CD4-positive, alpha-beta T cell treated with Interferon alpha-2 for 1 hour (primary cell): Measurements from ENCODE around the gene UTS2B.

Source experiments
- DNase-seq, 2 donors: peaks; one replicate each; pipeline ENCODE4 v3.0.0-alpha.2; 2020 to 2022

UTS2B gene

DNA sequence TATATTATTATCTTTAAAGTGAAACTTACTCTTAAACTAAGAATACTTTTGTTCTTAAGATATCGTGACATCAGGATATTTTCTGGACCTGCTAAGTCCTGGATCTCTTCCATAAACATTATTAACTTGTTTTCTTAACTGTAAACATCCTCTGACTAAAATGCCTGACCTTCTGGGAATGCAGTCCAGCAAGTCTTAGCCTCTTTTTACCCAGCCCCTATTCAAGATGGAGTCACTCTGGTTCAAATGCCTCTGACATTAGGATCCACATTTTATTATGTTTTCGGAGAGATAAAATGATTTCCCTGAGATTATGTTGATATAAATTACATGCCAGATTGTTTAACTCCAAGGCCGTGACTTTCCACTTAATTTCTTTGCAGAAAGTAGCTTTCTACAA is 93.7 kb downstream of the UTS2B start:
- DNase-seq: no peak

DNA sequence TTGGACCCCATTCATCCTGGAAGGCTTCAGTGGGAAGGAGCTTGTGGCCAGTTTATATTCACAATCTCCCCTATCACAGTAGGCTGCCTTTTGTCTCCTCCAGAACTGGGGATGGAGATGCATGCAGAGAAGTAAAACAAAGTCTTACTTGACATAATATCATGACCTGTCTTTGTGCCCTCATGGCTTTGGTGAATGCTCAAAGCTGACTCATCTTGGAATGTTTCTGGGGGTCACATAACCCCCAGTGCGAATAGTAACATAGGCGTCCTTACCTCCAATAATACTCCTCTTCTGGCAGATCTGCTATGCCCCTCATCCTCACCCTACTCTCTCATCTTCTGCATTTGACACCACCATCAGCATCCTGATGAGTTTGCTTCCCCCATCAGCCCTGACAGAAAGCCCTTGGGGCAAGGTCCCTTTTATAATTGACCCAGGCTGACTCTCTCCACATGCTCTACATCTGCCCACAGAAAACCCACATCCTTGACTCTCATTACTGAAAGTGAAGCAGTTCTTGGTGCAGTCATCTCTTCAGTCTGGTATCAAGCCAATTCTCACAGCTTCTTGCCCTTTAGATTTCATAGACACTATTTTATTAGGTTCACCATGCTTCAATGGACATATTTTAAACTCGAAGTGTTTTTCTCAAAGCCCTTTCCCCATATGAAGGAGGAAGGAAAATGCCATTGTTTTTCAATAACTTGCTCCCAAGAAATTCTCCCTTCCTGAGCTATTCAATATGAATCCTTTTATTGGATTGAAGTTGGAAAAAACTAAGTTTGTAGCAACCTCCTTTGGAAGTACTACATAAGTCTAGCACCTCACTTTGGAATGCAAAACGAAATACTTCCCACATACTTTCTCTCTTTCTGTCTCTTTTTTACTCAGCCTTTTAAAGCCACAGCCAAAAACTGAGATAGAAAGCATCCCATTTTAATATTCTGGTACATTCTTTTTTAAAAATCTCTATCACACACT is 94.7 kb downstream of the UTS2B start:
- no peak for DNase-seq

DNA sequence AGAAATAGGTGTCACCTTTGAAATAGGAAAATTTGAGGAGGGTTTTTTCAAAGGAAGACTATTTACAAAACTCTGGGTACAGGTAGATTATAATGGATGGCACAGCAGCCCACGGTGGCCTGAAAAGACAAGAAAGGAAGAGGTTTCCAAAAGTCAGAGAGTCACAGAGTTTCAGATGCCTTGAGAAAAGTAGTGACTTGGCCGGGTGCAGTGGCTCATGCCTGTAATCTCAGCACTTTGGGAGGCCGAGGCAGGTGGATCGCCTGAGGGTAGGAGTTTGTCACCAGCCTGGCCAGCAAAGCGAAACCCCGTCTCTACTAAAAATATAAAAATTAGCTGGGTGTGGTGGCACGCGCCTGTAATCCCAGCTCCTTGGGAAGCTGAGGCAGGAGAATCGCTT is 96.1 kb downstream of the UTS2B start:
- DNase-seq: no peak

DNA sequence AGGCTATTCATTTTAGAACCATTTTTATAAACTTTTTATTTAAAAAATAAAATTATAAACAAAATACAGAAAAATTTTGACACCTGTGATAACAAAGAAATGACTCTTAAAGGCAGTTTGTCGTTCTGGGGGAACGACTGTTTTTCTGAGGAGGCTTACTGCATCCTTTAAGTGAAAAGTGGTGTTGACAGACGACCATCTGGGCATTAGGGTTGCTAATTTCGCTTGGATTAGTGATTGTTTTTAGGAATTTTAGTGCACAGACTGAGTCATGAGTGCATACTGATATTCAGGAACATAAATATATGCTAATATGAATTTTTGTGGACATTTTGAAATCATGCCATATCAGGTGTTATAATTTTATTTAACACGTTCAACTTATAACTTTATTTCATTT is 102.8 kb downstream of the UTS2B start:
- DNase-seq: no peak

DNA sequence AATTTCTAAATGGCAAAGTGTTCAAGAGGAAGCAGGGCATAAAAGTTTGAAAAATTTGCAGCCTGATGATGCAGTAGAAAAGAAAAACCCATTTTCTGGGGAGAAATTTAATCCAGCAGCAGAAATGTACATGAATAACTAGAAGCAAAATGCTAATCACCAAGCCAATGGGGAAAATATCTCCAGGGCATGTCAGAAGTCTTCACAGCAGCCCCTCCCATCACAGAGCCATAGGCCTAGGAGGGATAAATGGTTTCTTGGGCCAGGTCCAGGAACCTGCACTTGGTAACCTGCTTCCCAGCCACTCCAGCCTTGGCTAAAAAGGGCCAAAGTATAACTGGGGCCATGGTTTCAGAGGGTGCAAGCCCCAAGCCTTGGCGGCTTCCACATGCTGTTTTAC is 108.7 kb downstream of the UTS2B start:
- no peak for DNase-seq

DNA sequence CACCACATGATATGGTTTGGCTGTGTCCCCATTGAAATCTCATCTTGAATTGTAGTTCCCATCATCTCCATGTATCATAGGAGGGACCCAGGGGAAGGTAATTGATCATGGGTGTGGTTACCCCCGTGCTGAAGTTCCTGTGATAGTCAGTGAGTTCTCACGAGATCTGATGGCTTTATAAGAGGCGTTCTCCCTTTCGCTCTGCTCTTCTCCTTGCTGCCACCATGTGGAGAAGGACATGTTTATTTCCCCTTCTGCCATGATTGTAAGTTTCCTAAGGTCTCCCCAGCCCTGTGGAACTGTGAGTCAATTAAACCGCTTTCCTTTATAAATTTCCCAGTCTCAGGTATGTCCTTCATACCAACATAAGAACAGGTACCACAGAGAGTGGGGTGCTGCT is 109.4 kb downstream of the UTS2B start:
- DNase-seq: no peak

DNA sequence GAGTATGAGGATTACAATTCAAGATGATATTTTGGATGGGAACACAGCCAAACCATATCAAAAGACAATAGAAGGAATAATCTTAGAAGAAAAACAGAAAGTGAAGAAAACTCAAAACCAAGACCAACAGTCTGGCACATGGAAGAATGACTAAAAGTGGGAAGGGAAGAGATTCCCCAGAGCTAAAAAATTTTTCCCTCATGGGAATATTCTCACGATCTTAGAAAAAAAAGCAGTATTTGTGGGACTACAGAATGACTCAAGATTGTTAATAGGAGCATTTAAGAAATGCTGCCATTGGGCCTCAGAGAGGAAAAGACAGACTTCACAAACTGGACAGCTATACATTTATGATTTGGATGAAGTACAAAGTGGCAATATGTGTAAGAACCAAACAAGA is 113.0 kb downstream of the UTS2B start:
- no peak for DNase-seq
